Nephron progenitor cell (in vitro differentiated cells): ENCODE results near the gene PBX1.
A peak's percentile ranks its signal among the peaks of the same experiment; 100 is the strongest.

Source experiments
- DNase-seq: peaks from one replicate; pipeline ENCODE4 v3.0.0; 2021
- H3K27ac Mint-ChIP-seq: 2 replicates; pipeline ENCODE4 v1.8.0; 2021; ENCODE audit warnings: mild to moderate bottlenecking, moderate library complexity, mixed read lengths
- H3K27me3 Mint-ChIP-seq: 2 replicates; pipeline ENCODE4 v1.8.0; 2021; ENCODE audit warnings: mild to moderate bottlenecking, low read depth, mixed read lengths; ENCODE audit not compliant: poor library complexity
- H3K36me3 Mint-ChIP-seq: 2 replicates; pipeline ENCODE4 v1.8.0; 2021; ENCODE audit warnings: low read depth, mixed read lengths
- H3K4me1 Mint-ChIP-seq: 2 replicates; pipeline ENCODE4 v1.8.0; 2021; ENCODE audit warnings: mixed read lengths
- H3K4me3 Mint-ChIP-seq: 2 replicates; pipeline ENCODE4 v1.8.0; 2021; ENCODE audit warnings: mild to moderate bottlenecking, moderate library complexity, mixed read lengths
- H3K9me3 Mint-ChIP-seq: 2 replicates; pipeline ENCODE4 v1.8.0; 2021; ENCODE audit warnings: mild to moderate bottlenecking, moderate library complexity, mixed read lengths
- CTCF ChIP-seq: fragments of 200-600 bp; sonication (generic); IDR thresholded peaks from 2 replicates; pipeline ENCODE4 v1.5.0; 2021; ENCODE audit warnings: antibody characterized with exemption

PBX1 gene

GRCh38 chr1:164558461-164559341 lies at the start of gene PBX1:
TSS of gene PBX1 (plus strand) at chr1:164559184.
- no peaks in the 10 kb centered on the region for H3K36me3 Mint-ChIP-seq
- H3K27ac Mint-ChIP-seq: peak within 1 kb of the TSS; percentile 99
- peaks cover 30% of the 10 kb centered on the region for H3K4me1 Mint-ChIP-seq
- no peaks in the 10 kb centered on the region for H3K9me3 Mint-ChIP-seq
- H3K4me3 Mint-ChIP-seq: peak within 1 kb of the TSS; percentile 95
- no peak for TF ChIP-seq CTCF
- DNase-seq: peak; percentile 93
- peaks cover 2% of the 10 kb centered on the region for H3K27me3 Mint-ChIP-seq

GRCh38 chr1:164510435-164510834 lies 48.5 kb upstream of the PBX1 start:
- Mint-ChIP-seq H3K4me3 (no peak overlapping the region), H3K4me1 (peaks cover 21% of the 10 kb centered on the region), H3K27me3 (peaks cover 2% of the 10 kb centered on the region), H3K27ac (peak overlapping the region; percentile 16), H3K36me3 (no peaks in the 10 kb centered on the region), H3K9me3 (no peaks in the 10 kb centered on the region)
- no peak for TF ChIP-seq CTCF
- no peak for DNase-seq

- H3K36me3 Mint-ChIP-seq: no peaks in the 10 kb centered on the region
- DNase-seq: no peak
- no peak for TF ChIP-seq CTCF
- no peak overlapping the region for H3K4me3 Mint-ChIP-seq
- H3K27me3 Mint-ChIP-seq: peaks cover 2% of the 10 kb centered on the region
- peak overlapping the region; percentile 68 for H3K27ac Mint-ChIP-seq
- H3K9me3 Mint-ChIP-seq: no peaks in the 10 kb centered on the region
- peaks cover 29% of the 10 kb centered on the region for H3K4me1 Mint-ChIP-seq
These were observed 47.8 kb upstream of the PBX1 start for GRCh38 chr1:164511001-164511705.

- no peaks in the 10 kb centered on the region for H3K36me3 Mint-ChIP-seq
- no peaks in the 10 kb centered on the region for H3K9me3 Mint-ChIP-seq
- H3K27ac Mint-ChIP-seq: no peak overlapping the region
- H3K4me3 Mint-ChIP-seq: no peak overlapping the region
- H3K4me1 Mint-ChIP-seq: peaks cover 47% of the 10 kb centered on the region
- no peak for TF ChIP-seq CTCF
- no peak for DNase-seq
- H3K27me3 Mint-ChIP-seq: peaks cover 2% of the 10 kb centered on the region
These were observed 43.8 kb upstream of the PBX1 start for GRCh38 chr1:164515231-164515630.

- Mint-ChIP-seq H3K36me3 (no peaks in the 10 kb centered on the region), H3K27me3 (peaks cover 2% of the 10 kb centered on the region), H3K4me1 (peaks cover 42% of the 10 kb centered on the region), H3K4me3 (no peak overlapping the region), H3K9me3 (no peaks in the 10 kb centered on the region), H3K27ac (peak overlapping the region; percentile 13)
- DNase-seq: no peak
- no peak for TF ChIP-seq CTCF
These were observed 43.2 kb upstream of the PBX1 start for GRCh38 chr1:164515711-164516331.
